Activated gamma-delta T cell (primary cell): Measurements from ENCODE around the gene KDELR3.

Experiments
- DNase-seq: peaks from one replicate; lab custom pipeline; 2025; lab: John Stamatoyannopoulos, UW
- total RNA-seq, 2 donors: gene quantifications; one replicate each; lab custom pipeline; 2026; lab: John Stamatoyannopoulos, UW

Gene KDELR3
- total RNA-seq = 0.04 to 0.10 reads per million in 2 donors

- no peak for DNase-seq
These were observed at the start of gene KDELR3 for GRCh38 chr22:38467904-38468442. TSS of gene KDELR3 (plus strand) at chr22:38468096. CDS start at chr22:38468234, 138 bp downstream.

GRCh38 chr22:38418589-38418988 lies 49.3 kb upstream of the KDELR3 start:
- DNase-seq = no peak

- DNase-seq = no peak
These were observed 48.6 kb upstream of the KDELR3 start for GRCh38 chr22:38419121-38419857.

- DNase-seq = no peak
These were observed 48.1 kb upstream of the KDELR3 start for GRCh38 chr22:38419858-38420160.

- DNase-seq = no peak
These were observed 47.2 kb upstream of the KDELR3 start for GRCh38 chr22:38420734-38421133.

- no peak for DNase-seq
These were observed 45.0 kb upstream of the KDELR3 start for GRCh38 chr22:38422611-38423511.

- DNase-seq = no peak
These were observed 44.1 kb upstream of the KDELR3 start for GRCh38 chr22:38423512-38424503.

- DNase-seq = no peak
These were observed 43.3 kb upstream of the KDELR3 start for GRCh38 chr22:38424525-38425080.

- no peak for DNase-seq
These were observed 41.3 kb upstream of the KDELR3 start for GRCh38 chr22:38426628-38427027.

- no peak for DNase-seq
These were observed 40.4 kb upstream of the KDELR3 start for GRCh38 chr22:38427465-38427864.

GRCh38 chr22:38427940-38428339 lies 40.0 kb upstream of the KDELR3 start:
- no peak for DNase-seq

- no peak for DNase-seq
These were observed 39.2 kb upstream of the KDELR3 start for GRCh38 chr22:38428714-38429113.

- no peak for DNase-seq
These were observed 38.3 kb upstream of the KDELR3 start for GRCh38 chr22:38429499-38430068.

GRCh38 chr22:38431266-38432010 lies 36.5 kb upstream of the KDELR3 start:
- no peak for DNase-seq

- no peak for DNase-seq
These were observed 35.6 kb upstream of the KDELR3 start for GRCh38 chr22:38432264-38432663.

- no peak for DNase-seq
These were observed 34.0 kb upstream of the KDELR3 start for GRCh38 chr22:38433871-38434270.

- DNase-seq = no peak
These were observed 32.9 kb upstream of the KDELR3 start for GRCh38 chr22:38435010-38435409.

- no peak for DNase-seq
These were observed 31.9 kb upstream of the KDELR3 start for GRCh38 chr22:38435965-38436364.

- no peak for DNase-seq
These were observed 31.1 kb upstream of the KDELR3 start for GRCh38 chr22:38436629-38437395.
